SK-N-SH (cell line): Measurements from ENCODE around the gene STH. TPM values are rescaled to one million over a fixed set of nuclear protein-coding genes. Genes with fewer than 3 reads are reported as not detected.

Experiments used
- CTCF ChIA-PET: fragments of 300-600, 350-600 bp; formaldehyde crosslinking; extraction: SDS; loops from one replicate; lab custom pipeline; 2021; lab: Yijun Ruan, JAX
- POLR2A ChIA-PET: fragments of 350-600 bp; sonication (Branson Sonifier 250); formaldehyde crosslinking; extraction: SDS; loops from one replicate; lab custom pipeline; 2020; ENCODE audit warnings: antibody characterized with exemption, inconsistent platforms; lab: Yijun Ruan, JAX
- DNase-seq: peaks from one replicate; pipeline ENCODE4 v3.0.0; 2012
- H2AFZ ChIP-seq: fragments of 200-600 bp; sonication (generic); 2 replicates; pipeline ENCODE4 v1.8.1; 2016; ENCODE audit warnings: antibody characterized with exemption, mild to moderate bottlenecking, low read depth
- H3F3A ChIP-seq: fragments of 200-600 bp; sonication (generic); replicated peaks from 2 replicates; pipeline ENCODE3; 2016; ENCODE audit warnings: antibody characterized with exemption, mild to moderate bottlenecking; ENCODE audit not compliant: insufficient read depth
- H3K27ac ChIP-seq, 2 experiments: fragments of 200-500 bp in 1 of 2; fragments of 200-600 bp in 1 of 2; sonication (Bioruptor generic) in 1 of 2; sonication (generic), shearing (Covaris generic) in 1 of 2; 2 replicates each; pipeline versions ENCODE4 v1.5.1 to v1.6.1; 2014 to 2016; ENCODE audit warnings: low read depth in 2 of 2, inconsistent platforms in 1 of 2, low read length in 1 of 2, mild to moderate bottlenecking in 1 of 2, mixed read lengths in 1 of 2
- H3K27me3 ChIP-seq: fragments of 200-600 bp; sonication (generic), shearing (Covaris generic); 2 replicates; pipeline ENCODE4 v1.6.1; 2016; ENCODE audit warnings: mixed run types; ENCODE audit not compliant: insufficient read depth
- H3K36me3 ChIP-seq, 2 experiments: fragments of 200-500 bp in 1 of 2; fragments of 200-600 bp in 1 of 2; sonication (Bioruptor generic) in 1 of 2; sonication (generic) in 1 of 2; replicated peaks in 1 of 2; 2 replicates each; pipeline versions ENCODE3 to v1.5.1; 2014 to 2016; ENCODE audit warnings: low read length in 1 of 2, mild to moderate bottlenecking in 1 of 2; ENCODE audit not compliant: insufficient read depth in 2 of 2, control insufficient read depth in 1 of 2
- H3K4me1 ChIP-seq, 2 experiments: fragments of 200-500 bp in 1 of 2; fragments of 200-600 bp in 1 of 2; sonication (Bioruptor generic) in 1 of 2; sonication (generic), shearing (Covaris generic) in 1 of 2; 2 replicates each; pipeline versions ENCODE4 v1.5.1 to v1.6.1; 2014 to 2016; ENCODE audit warnings: low read depth in 1 of 2, low read length in 1 of 2, mixed run types in 1 of 2; ENCODE audit not compliant: insufficient read depth in 2 of 2, control insufficient read depth in 1 of 2
- H3K4me2 ChIP-seq: fragments of 200-600 bp; sonication (generic), shearing (Covaris generic); 2 replicates; pipeline ENCODE4 v1.6.1; 2017; ENCODE audit warnings: mixed run types
- H3K4me3 ChIP-seq, 2 experiments: fragments of 200-500 bp in 1 of 2; fragments of 200-600 bp in 1 of 2; sonication (Bioruptor generic) in 1 of 2; sonication (generic), shearing (Covaris generic) in 1 of 2; 2 replicates each; pipeline versions ENCODE4 v1.5.1 to v1.8.1; 2014 to 2016; ENCODE audit warnings: low read depth in 2 of 2, inconsistent platforms in 1 of 2, low read length in 1 of 2, mild to moderate bottlenecking in 1 of 2, mixed read lengths in 1 of 2, moderate library complexity in 1 of 2
- H3K79me2 ChIP-seq: fragments of 200-600 bp; sonication (generic); 2 replicates; pipeline ENCODE4 v1.8.1; 2017; ENCODE audit warnings: mild to moderate bottlenecking; ENCODE audit not compliant: insufficient read depth
- H3K9ac ChIP-seq: fragments of 200-600 bp; sonication (generic); 2 replicates; pipeline ENCODE4 v1.6.1; 2017; ENCODE audit warnings: mixed run types
- H3K9me2 ChIP-seq: fragments of 200-600 bp; sonication (generic); 2 replicates; pipeline ENCODE4 v1.6.1; 2017; ENCODE audit warnings: mixed run types
- H3K9me3 ChIP-seq: fragments of 200-600 bp; sonication (generic); 2 replicates; pipeline ENCODE4 v1.6.1; 2017; ENCODE audit warnings: mixed run types, mild to moderate bottlenecking, moderate library complexity
- H4K20me1 ChIP-seq: fragments of 200-600 bp; sonication (generic); 2 replicates; pipeline ENCODE4 v1.6.1; 2017; ENCODE audit warnings: mild to moderate bottlenecking, mixed run types; ENCODE audit not compliant: insufficient read depth
- ELF1 ChIP-seq: IDR thresholded peaks from 2 replicates; pipeline ENCODE4 v1.4.0; 2012
- EP300 ChIP-seq, 2 experiments: IDR thresholded peaks; 2 replicates each; pipeline versions ENCODE4 v1.4.0 to v1.6.1; 2012; ENCODE audit warnings: borderline replicate concordance in 1 of 2, low read depth in 1 of 2, low read length in 1 of 2
- FOXJ3 ChIP-seq: sonication (generic); formaldehyde crosslinking; IDR thresholded peaks from 2 replicates; pipeline ENCODE4 v1.5.1; 2020; ENCODE audit warnings: mild to moderate bottlenecking, missing genetic modification reagents
- FOXM1 ChIP-seq: IDR thresholded peaks from 2 replicates; pipeline ENCODE4 v1.4.0; 2012; ENCODE audit warnings: low read depth, mild to moderate bottlenecking
- GABPA ChIP-seq: IDR thresholded peaks from 2 replicates; pipeline ENCODE4 v1.4.0; 2012; ENCODE audit warnings: low read depth, mild to moderate bottlenecking
- NRF1 ChIP-seq: IDR thresholded peaks from 2 replicates; pipeline ENCODE4 v1.6.1; 2012; ENCODE audit warnings: low read depth, mild to moderate bottlenecking, low read length
- PBX3 ChIP-seq: IDR thresholded peaks from 2 replicates; pipeline ENCODE4; 2012
- RCOR1 ChIP-seq: fragments of 150-350 bp; IDR thresholded peaks from 2 replicates; pipeline ENCODE4 v1.6.1; 2017; ENCODE audit warnings: antibody characterized with exemption, low read length
- RXRA ChIP-seq: IDR thresholded peaks from 2 replicates; pipeline ENCODE4 v1.4.0; 2012; ENCODE audit warnings: low read depth, mild to moderate bottlenecking, borderline replicate concordance
- SIN3A ChIP-seq: IDR thresholded peaks from 2 replicates; pipeline ENCODE4 v1.6.1; 2012; ENCODE audit warnings: low read depth, mild to moderate bottlenecking, low read length, moderate library complexity, borderline replicate concordance
- TAF1 ChIP-seq: IDR thresholded peaks from 2 replicates; pipeline ENCODE4 v1.6.1; 2012; ENCODE audit warnings: low read depth, mild to moderate bottlenecking, low read length, moderate library complexity, borderline replicate concordance
- TCF12 ChIP-seq: IDR thresholded peaks from 2 replicates; pipeline ENCODE4 v1.4.0; 2012
- TEAD4 ChIP-seq: IDR thresholded peaks from 2 replicates; pipeline ENCODE4 v1.4.0; 2012; ENCODE audit warnings: mild to moderate bottlenecking, borderline replicate concordance; ENCODE audit not compliant: insufficient read depth
- WGBS: methylation state at CpG from one replicate; pipeline ENCODE4 v1.1.6; 2017; ENCODE audit warnings: low lambda C conversion rate; 5-methylcytosine and 5-hydroxymethylcytosine counted together
- polyA plus RNA-seq, 3 experiments: library from polyadenylated mRNA; depleted of rRNA; stranded (reverse); fragments of >200 nt; gene quantifications; 2 replicates each; pipeline ENCODE4 v1.2.3, GENCODE V29; 2012
- TF ChIP-seq, protein P1 (sequence below): fragments of 200-600 bp; sonication (generic); IDR thresholded peaks from 2 replicates; pipeline ENCODE4 v1.6.1; 2017; ENCODE audit warnings: antibody characterized with exemption, mild to moderate bottlenecking, moderate library complexity
- TF ChIP-seq, protein P2 (sequence below): IDR thresholded peaks from 2 replicates; pipeline ENCODE4 v1.4.0; 2012; ENCODE audit warnings: low read depth, borderline replicate concordance
- TF ChIP-seq, protein P3 (sequence below): IDR thresholded peaks from 2 replicates; pipeline ENCODE4 v1.6.1; 2012; ENCODE audit warnings: mild to moderate bottlenecking, low read depth, low read length, moderate library complexity

STH gene
- polyA plus RNA-seq, 1 of the 3 experiments (the other 2 are of a cell fraction), result not detected

DNA sequence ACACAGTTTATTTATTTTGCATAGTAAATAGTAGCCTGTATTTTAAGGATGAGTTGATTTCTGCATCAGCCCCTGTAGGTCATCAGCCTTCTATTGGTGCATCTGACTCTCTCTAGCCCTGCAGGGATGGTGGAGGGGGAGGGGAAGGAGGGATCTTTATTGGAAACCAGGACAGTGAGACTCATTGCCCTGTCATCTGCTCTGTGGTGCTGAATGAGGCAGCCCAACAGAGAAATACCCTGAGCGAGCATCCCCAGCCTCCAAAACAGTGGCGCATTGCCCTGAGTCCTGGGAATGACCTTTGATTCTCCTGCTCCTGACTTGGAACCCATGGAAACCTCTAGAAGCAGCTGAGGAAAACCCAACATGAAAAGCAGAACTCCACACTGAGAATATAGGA, 45.5 kb upstream of the STH start:
- H3K4me2 ChIP-seq, result no peak overlapping the region
- H3K9me3 ChIP-seq, result no peaks in the 10 kb centered on the region
- CTCF ChIA-PET, result interaction anchor here (0.7 to 1.5 kb wide), 3 partner anchors 13 to 240 kb away, joined by 3 to 5 read pairs (median 3); partner anchors contain the start of gene KANSL1
- no peaks in the 10 kb centered on the region for H3K79me2 ChIP-seq
- no peak overlapping the region for H3K4me3 ChIP-seq
- no peaks in the 10 kb centered on the region for H3K36me3 ChIP-seq
- H3K4me1 ChIP-seq, result peaks cover 0 to 10% of the 10 kb centered on the region in 2 experiments; a peak in 1 of 4 replicates
- H3K9me2 ChIP-seq, result no peaks in the 10 kb centered on the region
- TF ChIP-seq EP300 (IDR thresholded peaks at IDR 0.05; ENCODE audit: borderline replicate concordance in 1 of 2, low read depth in 1 of 2, low read length in 1 of 2) (no peak), RCOR1 (no peak), TCF12 (no peak), TEAD4 (no peak), FOXM1 (no peak), SIN3A (no peak), PBX3 (no peak), FOXJ3 (no peak), ELF1 (no peak), RXRA (no peak), TAF1 (no peak), GABPA (no peak), NRF1 (no peak)
- TF ChIP-seq, protein P1, sequence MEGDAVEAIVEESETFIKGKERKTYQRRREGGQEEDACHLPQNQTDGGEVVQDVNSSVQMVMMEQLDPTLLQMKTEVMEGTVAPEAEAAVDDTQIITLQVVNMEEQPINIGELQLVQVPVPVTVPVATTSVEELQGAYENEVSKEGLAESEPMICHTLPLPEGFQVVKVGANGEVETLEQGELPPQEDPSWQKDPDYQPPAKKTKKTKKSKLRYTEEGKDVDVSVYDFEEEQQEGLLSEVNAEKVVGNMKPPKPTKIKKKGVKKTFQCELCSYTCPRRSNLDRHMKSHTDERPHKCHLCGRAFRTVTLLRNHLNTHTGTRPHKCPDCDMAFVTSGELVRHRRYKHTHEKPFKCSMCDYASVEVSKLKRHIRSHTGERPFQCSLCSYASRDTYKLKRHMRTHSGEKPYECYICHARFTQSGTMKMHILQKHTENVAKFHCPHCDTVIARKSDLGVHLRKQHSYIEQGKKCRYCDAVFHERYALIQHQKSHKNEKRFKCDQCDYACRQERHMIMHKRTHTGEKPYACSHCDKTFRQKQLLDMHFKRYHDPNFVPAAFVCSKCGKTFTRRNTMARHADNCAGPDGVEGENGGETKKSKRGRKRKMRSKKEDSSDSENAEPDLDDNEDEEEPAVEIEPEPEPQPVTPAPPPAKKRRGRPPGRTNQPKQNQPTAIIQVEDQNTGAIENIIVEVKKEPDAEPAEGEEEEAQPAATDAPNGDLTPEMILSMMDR, result no peak
- TF ChIP-seq, protein P2, sequence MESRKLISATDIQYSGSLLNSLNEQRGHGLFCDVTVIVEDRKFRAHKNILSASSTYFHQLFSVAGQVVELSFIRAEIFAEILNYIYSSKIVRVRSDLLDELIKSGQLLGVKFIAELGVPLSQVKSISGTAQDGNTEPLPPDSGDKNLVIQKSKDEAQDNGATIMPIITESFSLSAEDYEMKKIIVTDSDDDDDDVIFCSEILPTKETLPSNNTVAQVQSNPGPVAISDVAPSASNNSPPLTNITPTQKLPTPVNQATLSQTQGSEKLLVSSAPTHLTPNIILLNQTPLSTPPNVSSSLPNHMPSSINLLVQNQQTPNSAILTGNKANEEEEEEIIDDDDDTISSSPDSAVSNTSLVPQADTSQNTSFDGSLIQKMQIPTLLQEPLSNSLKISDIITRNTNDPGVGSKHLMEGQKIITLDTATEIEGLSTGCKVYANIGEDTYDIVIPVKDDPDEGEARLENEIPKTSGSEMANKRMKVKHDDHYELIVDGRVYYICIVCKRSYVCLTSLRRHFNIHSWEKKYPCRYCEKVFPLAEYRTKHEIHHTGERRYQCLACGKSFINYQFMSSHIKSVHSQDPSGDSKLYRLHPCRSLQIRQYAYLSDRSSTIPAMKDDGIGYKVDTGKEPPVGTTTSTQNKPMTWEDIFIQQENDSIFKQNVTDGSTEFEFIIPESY, result no peak
- TF ChIP-seq, protein P3, sequence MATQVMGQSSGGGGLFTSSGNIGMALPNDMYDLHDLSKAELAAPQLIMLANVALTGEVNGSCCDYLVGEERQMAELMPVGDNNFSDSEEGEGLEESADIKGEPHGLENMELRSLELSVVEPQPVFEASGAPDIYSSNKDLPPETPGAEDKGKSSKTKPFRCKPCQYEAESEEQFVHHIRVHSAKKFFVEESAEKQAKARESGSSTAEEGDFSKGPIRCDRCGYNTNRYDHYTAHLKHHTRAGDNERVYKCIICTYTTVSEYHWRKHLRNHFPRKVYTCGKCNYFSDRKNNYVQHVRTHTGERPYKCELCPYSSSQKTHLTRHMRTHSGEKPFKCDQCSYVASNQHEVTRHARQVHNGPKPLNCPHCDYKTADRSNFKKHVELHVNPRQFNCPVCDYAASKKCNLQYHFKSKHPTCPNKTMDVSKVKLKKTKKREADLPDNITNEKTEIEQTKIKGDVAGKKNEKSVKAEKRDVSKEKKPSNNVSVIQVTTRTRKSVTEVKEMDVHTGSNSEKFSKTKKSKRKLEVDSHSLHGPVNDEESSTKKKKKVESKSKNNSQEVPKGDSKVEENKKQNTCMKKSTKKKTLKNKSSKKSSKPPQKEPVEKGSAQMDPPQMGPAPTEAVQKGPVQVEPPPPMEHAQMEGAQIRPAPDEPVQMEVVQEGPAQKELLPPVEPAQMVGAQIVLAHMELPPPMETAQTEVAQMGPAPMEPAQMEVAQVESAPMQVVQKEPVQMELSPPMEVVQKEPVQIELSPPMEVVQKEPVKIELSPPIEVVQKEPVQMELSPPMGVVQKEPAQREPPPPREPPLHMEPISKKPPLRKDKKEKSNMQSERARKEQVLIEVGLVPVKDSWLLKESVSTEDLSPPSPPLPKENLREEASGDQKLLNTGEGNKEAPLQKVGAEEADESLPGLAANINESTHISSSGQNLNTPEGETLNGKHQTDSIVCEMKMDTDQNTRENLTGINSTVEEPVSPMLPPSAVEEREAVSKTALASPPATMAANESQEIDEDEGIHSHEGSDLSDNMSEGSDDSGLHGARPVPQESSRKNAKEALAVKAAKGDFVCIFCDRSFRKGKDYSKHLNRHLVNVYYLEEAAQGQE, result no peak
- TF ChIP-seq, all 33 proteins: peak for 0
- Histone ChIP-seq H3K27ac (no peak overlapping the region), H3F3A (no peaks in the 10 kb centered on the region), H3K9ac (no peak overlapping the region), H2AFZ (no peak overlapping the region), H4K20me1 (no peaks in the 10 kb centered on the region), H3K27me3 (peaks cover 21% of the 10 kb centered on the region; the same call in 1 of the 2 replicates)
- POLR2A ChIA-PET, result no interaction called here
- WGBS, result 75% methylated on average over 2 of the region's 2 CpGs
- DNase-seq, result no peak
